GM19463 (cell line): ENCODE data around the gene ARRDC2.

Experiments
- ATAC-seq: cut with Tn5 transposase; IDR thresholded peaks from one replicate; pipeline ENCODE4 v1.9.1; 2021; ENCODE audit warnings: mild to moderate bottlenecking, moderate library complexity; ENCODE audit not compliant: unreplicated experiment

The ARRDC2 gene

DNA sequence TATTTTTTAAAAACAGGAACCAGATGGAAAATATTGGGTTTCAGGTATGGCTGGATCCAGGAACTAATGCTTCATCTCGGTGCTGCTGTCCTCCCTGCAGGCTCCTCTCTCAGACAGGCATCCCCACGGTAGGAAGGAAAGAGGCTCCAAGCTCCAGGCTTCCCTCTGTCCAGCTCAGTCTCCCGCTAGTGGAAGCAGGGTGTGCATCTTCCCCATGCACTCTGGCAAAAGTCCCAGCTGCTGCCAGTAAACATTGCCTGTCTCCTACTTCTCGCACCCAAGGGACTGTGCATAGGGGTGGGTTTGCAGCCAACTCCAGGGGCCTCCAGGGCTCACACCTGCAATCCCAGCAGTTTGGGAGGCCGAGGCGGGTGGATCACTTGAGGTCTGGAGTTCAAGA lies 49.6 kb downstream of the ARRDC2 start:
- ATAC-seq: no peak

DNA sequence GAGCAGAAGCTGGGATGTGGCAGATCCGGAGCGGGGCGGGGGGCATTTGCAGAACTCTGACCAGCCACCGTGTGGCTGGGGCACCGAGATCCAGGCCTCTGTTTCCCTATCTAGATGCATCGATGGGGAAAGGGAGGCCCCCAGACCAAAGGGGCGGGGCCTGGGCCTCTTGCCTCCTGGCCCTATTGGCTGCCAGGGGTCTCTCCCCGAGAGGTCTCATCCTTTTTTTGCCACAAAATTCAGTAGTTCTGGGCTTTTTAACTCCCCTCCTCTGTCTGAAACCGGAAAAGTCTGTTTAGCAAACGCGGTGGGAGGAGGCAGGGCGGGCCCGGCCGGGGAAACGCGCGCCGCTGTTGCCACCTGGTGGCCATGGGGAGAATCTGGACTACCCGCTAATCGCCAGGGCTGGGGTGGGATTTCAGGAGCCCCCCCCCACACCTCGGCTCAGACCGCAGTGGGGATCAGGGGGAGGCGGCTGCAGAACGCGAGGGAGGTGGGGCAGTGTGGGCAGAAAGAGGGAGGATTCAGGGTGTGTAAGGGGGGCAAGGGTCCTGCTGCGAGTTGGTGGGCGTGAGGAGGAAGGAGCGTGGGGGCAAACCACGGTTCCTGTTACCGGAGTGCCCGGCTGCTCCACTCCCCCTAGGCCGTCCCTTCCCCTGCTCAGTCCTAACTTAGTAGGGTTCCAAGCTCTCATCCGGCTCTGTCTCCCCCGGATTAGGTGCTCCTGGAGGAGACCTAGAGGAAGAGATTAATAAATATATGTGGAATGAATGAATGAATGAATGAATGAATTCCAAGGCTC lies 50.4 kb downstream of the ARRDC2 start:
- no peak for ATAC-seq

DNA sequence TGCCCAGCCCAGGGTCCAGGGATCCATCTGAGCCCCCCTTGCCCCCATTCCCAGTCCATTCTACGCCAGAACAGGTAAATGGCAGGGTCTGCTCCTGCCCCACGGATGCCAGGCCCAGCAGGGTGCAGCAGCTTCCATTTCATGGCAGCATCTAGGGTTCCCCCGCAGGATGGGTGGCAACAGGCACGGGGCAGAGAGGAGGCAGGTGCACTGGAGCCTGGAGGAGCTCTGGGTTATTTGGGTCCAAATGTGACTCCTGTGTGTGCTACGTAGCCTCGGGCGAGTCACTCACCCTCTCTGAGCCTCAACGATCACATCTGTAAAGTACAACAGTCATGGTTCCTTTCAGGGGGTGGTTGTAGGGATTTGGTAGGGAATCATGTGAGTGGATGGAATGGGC lies 51.3 kb downstream of the ARRDC2 start:
- no peak for ATAC-seq

DNA sequence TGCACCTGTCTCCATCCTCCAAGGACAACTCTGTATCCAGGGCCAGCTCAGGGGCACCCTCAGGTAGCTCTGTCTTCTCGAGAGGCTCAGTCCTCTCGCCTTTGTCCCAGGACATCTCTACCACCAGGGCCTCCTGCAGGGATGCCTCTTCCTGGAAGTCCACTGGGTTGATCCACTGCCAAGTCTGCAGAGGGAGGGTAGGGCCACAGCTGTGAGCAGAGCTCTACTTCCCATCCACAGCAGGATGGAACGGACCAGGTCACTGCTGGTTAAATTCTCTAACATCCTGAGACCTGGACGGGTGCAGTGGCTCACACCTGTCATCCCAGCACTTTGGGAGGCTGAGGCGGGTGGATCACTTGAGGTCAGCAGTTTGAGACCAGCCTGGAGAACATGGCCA lies 51.9 kb downstream of the ARRDC2 start:
- no peak for ATAC-seq

DNA sequence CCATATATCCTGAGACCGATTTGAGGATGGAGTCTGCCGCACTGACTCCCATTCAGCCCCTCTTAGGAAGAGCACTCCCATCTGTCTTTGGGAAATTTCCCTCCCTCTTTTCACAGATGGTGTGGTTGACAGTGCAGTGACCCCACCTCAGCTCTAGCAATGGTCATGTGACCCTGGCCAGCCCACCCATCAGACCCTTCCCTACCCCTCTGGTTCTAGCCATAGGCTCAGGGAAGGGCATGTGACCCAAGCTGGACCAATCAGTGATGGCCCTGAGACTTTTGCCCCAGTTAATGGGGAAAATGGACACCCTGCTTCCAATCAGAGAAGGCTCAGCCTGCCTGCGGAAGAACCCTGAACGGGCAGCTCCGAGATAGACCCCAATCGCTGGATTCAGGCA lies 52.5 kb downstream of the ARRDC2 start:
- ATAC-seq: no peak

DNA sequence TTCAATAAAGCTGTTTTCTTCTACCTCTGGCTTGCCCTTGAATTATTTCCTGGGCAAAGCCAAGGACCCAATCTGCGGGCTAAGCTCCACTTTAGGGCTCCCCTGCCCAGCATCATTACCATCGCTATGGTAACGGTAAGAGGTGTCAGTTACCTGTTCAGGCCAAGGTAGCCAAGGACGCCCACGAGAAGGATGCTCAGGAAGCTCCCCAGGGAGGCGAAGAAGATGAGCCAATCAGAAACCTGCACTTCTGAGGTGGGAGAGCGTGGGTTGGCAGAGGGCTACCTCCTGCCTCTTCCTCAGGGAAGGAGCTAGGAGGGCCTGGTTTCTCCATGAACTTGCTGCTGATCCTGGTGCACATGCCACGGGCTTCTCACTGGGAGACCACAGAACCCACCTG lies 54.1 kb downstream of the ARRDC2 start:
- ATAC-seq: no peak

DNA sequence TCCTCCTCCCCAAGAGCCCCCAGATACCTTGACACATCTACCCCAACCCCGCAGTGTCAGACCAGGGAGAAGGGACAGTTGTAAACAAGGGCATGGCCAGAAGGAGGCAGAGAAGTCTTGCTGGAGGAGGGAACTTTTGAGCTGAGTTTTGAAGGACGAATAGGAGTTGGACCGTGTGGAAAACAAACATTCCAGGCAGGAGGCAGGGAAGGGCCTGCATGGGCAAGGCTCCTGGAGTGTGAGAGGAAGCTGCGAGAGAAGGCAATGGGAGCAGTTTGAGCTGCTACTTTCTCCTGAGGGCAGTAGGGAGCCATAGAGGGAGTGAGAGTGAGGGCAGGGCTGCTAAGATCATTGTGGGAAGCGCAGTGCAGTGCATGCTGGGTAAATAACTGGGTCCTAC lies 55.5 kb downstream of the ARRDC2 start:
- ATAC-seq: no peak
